BJ (cell line): ENCODE results near the gene TAS2R30. TPM values are rescaled to one million over a fixed set of nuclear protein-coding genes. Genes with fewer than 3 reads are reported as not detected.

Source experiments
- CTCF ChIA-PET: fragments of 350-600 bp; formaldehyde crosslinking; extraction: SDS; loops from one replicate; lab custom pipeline; 2021; ENCODE audit warnings: antibody characterized with exemption, inconsistent platforms; lab: Yijun Ruan, JAX
- POLR2A ChIA-PET: fragments of 300-600 bp; sonication (Branson Sonifier 250); formaldehyde crosslinking; extraction: SDS; loops from one replicate; lab custom pipeline; 2021; ENCODE audit warnings: antibody characterized with exemption; lab: Charles Lee
- DNase-seq: peaks from one replicate; pipeline ENCODE4 v3.0.0-alpha.2; 2011; ENCODE audit warnings: low read depth
- H3K27me3 ChIP-seq: 2 replicates; pipeline ENCODE4 v1.6.0; 2011; ENCODE audit warnings: low read length; ENCODE audit not compliant: control insufficient read depth, insufficient read depth
- H3K36me3 ChIP-seq: 2 replicates; pipeline ENCODE4 v1.5.1; 2011; ENCODE audit warnings: low read length; ENCODE audit not compliant: control insufficient read depth, insufficient read depth
- H3K4me3 ChIP-seq: 2 replicates; pipeline ENCODE4 v1.5.1; 2011; ENCODE audit warnings: low read depth, mild to moderate bottlenecking, control low read depth, low read length
- polyA minus RNA-seq: library from RNA; depleted of rRNA, polyadenylated mRNA; stranded (reverse); fragments of >200 nt; gene quantifications from 2 replicates; pipeline ENCODE4 v1.2.3, GENCODE V29; 2011; rRNA and poly(A)+ RNA removed
- polyA plus RNA-seq: library from polyadenylated mRNA; depleted of rRNA; stranded (reverse); fragments of >200 nt; gene quantifications from 2 replicates; pipeline ENCODE4 v1.2.3, GENCODE V29; 2011; rRNA removed
- TF ChIP-seq, protein P1 (sequence below): IDR thresholded peaks from 2 replicates; pipeline ENCODE4 v1.5.1; 2011; ENCODE audit warnings: low read depth, mild to moderate bottlenecking, control low read depth, inconsistent platforms, low read length, moderate library complexity; ENCODE audit not compliant: insufficient read depth

Gene TAS2R30, protein sequence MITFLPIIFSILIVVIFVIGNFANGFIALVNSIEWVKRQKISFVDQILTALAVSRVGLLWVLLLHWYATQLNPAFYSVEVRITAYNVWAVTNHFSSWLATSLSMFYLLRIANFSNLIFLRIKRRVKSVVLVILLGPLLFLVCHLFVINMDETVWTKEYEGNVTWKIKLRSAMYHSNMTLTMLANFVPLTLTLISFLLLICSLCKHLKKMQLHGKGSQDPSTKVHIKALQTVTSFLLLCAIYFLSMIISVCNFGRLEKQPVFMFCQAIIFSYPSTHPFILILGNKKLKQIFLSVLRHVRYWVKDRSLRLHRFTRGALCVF
- polyA plus RNA-seq: 0.04 and 0.15 TPM in 2 replicates
- 2.9 and 4.3 TPM in 2 replicates for polyA minus RNA-seq

DNA sequence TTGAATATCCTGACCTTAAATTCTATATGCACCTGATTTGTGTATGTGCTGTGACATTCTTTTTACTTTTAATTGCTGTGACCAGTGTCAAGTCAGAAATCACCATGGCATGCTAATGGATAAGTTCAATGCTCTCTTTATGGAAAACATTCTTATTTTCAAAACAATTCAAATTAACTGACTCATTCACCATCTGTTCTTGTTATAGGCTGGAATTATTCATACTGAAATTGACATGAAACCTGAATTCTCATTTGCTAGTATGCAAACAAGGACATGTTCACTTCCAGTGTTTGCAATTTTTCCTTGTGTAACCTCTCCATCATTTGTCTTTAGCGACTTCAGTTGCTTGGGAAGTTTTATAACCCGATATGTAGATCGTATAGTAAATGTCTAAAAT is at the start of gene TAS2R30:
Gene TAS2R30 (minus strand): TSS at position 340 of the 400 bp plus-strand sequence. CDS start 400 bp downstream, outside the sequence.
- CTCF ChIA-PET: interaction anchor here (1.9 kb wide), 1 partner anchor 25 kb away, joined by 4 read pairs; no protein-coding TSS in a partner anchor
- no peak for DNase-seq
- H3K4me3 ChIP-seq: no peak within 1 kb of the TSS
- POLR2A ChIA-PET: no interaction called here
- TF ChIP-seq, protein P1, sequence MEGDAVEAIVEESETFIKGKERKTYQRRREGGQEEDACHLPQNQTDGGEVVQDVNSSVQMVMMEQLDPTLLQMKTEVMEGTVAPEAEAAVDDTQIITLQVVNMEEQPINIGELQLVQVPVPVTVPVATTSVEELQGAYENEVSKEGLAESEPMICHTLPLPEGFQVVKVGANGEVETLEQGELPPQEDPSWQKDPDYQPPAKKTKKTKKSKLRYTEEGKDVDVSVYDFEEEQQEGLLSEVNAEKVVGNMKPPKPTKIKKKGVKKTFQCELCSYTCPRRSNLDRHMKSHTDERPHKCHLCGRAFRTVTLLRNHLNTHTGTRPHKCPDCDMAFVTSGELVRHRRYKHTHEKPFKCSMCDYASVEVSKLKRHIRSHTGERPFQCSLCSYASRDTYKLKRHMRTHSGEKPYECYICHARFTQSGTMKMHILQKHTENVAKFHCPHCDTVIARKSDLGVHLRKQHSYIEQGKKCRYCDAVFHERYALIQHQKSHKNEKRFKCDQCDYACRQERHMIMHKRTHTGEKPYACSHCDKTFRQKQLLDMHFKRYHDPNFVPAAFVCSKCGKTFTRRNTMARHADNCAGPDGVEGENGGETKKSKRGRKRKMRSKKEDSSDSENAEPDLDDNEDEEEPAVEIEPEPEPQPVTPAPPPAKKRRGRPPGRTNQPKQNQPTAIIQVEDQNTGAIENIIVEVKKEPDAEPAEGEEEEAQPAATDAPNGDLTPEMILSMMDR: no peak
- no peaks in the 10 kb centered on the region for H3K36me3 ChIP-seq
- H3K27me3 ChIP-seq: no peaks in the 10 kb centered on the region

DNA sequence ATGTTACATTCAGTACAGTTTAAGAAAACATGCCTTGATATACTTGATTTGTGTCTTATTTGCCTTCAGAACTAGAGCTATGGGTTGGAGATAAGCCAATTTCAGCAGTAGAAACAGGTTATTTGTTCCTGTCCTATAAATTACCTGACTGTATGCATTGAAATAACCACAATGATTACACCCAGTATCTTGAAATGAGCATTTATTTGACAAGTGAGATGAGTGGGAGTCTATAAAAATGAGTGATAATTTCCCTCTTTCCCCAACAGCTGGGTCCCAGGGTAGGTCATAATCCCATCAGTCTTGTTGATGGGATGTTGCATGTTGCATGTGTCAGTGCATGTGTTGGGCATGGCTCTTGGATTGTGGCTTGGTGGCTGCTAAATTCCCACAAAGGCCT is 48.6 kb upstream of the TAS2R30 start:
- H3K27me3 ChIP-seq: no peaks in the 10 kb centered on the region
- POLR2A ChIA-PET: no interaction called here
- TF ChIP-seq, protein P1: no peak
- H3K36me3 ChIP-seq: no peaks in the 10 kb centered on the region
- no peak for DNase-seq
- CTCF ChIA-PET: interaction anchor here (1.0 to 1.9 kb wide), 2 partner anchors 17 to 412 kb away, joined by 3 to 5 read pairs; no protein-coding TSS in a partner anchor
- H3K4me3 ChIP-seq: no peak overlapping the region

GRCh38 chr12:11182529-11182928 is 48.1 kb upstream of the TAS2R30 start:
- no peaks in the 10 kb centered on the region for H3K27me3 ChIP-seq
- ChIA-PET POLR2A (no interaction called here), CTCF (no interaction called here)
- H3K4me3 ChIP-seq: no peak overlapping the region
- H3K36me3 ChIP-seq: no peaks in the 10 kb centered on the region
- DNase-seq: no peak
- TF ChIP-seq, protein P1: no peak

GRCh38 chr12:11178250-11178649 is 43.8 kb upstream of the TAS2R30 start:
- TF ChIP-seq, protein P1: no peak
- POLR2A ChIA-PET: no interaction called here

DNA sequence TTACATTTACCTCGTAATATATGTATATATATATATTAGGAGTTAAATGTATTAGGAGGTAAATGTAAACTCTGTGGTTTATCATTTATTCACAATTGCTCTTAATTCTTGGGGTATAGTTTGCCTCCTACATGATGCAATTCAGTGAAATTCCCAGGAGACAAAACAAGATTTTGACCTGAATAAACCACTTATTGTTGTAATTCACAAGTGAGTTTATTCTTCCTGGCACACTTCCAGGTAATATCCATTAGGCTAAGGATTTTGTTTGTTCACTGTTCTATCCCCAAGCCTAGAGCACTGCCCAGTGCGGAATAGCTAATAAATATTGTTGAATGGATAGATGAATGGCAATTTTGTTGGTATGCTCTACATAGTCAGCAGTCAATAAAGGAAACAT is 39.6 kb upstream of the TAS2R30 start:
- H3K4me3 ChIP-seq: no peak overlapping the region
- H3K36me3 ChIP-seq: no peaks in the 10 kb centered on the region
- ChIA-PET POLR2A (no interaction called here), CTCF (interaction anchor here (1.2 kb wide), 1 partner anchor 25 kb away, joined by 5 read pairs; no protein-coding TSS in a partner anchor)
- TF ChIP-seq, protein P1: no peak
- no peaks in the 10 kb centered on the region for H3K27me3 ChIP-seq
- no peak for DNase-seq

More at GRCh38 chr12:11178250-11178649, 43.8 kb upstream of the TAS2R30 start:
- CTCF ChIA-PET: no interaction called here
- Histone ChIP-seq H3K36me3 (no peaks in the 10 kb centered on the region), H3K4me3 (no peak overlapping the region), H3K27me3 (no peaks in the 10 kb centered on the region)
- DNase-seq: no peak
